Astrocyte (in vitro differentiated cells and primary cell): ENCODE data around the gene STMND1.

Experiments used
- EZH2 ChIP-seq: IDR thresholded peaks from 2 replicates; pipeline ENCODE4 v1.6.1; 2012; ENCODE audit warnings: mild to moderate bottlenecking, low read length, inconsistent platforms; ENCODE audit not compliant: insufficient read depth
- TF ChIP-seq, protein P1 (sequence below): IDR thresholded peaks from 2 replicates; pipeline ENCODE4 v1.5.1; 2011; ENCODE audit warnings: low read depth, mild to moderate bottlenecking, inconsistent platforms, low read length, moderate library complexity; ENCODE audit not compliant: insufficient read depth

DNA sequence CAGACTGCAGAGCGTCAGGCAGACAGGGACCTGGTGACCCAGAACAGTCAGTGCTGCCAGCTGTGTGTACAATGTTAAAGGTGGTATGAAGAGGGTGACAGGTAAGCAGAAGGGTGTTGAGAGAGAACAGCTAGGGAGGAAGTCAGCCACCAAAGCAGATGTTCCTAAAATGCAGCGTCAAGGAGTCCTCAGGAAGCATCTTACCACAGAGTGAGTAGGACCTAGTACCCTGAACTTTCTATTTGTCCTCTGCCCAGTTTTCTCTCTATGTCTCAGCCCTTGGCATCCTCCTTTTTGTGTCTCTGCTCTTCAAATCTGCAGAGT, 14.2 kb downstream of the STMND1 start:
- TF ChIP-seq, protein P1, sequence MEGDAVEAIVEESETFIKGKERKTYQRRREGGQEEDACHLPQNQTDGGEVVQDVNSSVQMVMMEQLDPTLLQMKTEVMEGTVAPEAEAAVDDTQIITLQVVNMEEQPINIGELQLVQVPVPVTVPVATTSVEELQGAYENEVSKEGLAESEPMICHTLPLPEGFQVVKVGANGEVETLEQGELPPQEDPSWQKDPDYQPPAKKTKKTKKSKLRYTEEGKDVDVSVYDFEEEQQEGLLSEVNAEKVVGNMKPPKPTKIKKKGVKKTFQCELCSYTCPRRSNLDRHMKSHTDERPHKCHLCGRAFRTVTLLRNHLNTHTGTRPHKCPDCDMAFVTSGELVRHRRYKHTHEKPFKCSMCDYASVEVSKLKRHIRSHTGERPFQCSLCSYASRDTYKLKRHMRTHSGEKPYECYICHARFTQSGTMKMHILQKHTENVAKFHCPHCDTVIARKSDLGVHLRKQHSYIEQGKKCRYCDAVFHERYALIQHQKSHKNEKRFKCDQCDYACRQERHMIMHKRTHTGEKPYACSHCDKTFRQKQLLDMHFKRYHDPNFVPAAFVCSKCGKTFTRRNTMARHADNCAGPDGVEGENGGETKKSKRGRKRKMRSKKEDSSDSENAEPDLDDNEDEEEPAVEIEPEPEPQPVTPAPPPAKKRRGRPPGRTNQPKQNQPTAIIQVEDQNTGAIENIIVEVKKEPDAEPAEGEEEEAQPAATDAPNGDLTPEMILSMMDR, result no peak
- no peak for TF ChIP-seq EZH2
